Neural progenitor cell (in vitro differentiated cells): Measurements from ENCODE around the gene SMC4.

Experiments used
- CTCF ChIP-seq: fragments of 200-600 bp; sonication (generic); IDR thresholded peaks from 2 replicates; pipeline ENCODE4 v1.5.1; 2017; ENCODE audit warnings: antibody characterized with exemption, mild to moderate bottlenecking
- EZH2 ChIP-seq: fragments of 200-600 bp; sonication (generic); IDR thresholded peaks from 2 replicates; pipeline ENCODE4 v1.6.1; 2017; ENCODE audit warnings: antibody characterized with exemption, mild to moderate bottlenecking, moderate library complexity
- EZH2phosphoT487 ChIP-seq: fragments of 200-600 bp; sonication (generic); IDR thresholded peaks from 2 replicates; pipeline ENCODE4 v1.6.1; 2017; ENCODE audit warnings: antibody characterized with exemption

GRCh38 chr3:160451602-160452001, 52.2 kb downstream of the SMC4 start:
- TF ChIP-seq EZH2phosphoT487: no peak
- no peak for TF ChIP-seq CTCF
- no peak for TF ChIP-seq EZH2
